A673 (cell line): ENCODE data around the gene DIPK1A. TPM values are rescaled to one million over a fixed set of nuclear protein-coding genes. Genes with fewer than 3 reads are reported as not detected.

Experiments
- BruUV-seq: library from RNA; stranded (reverse); fragments of 400-500 nt; replicated peaks from 2 replicates; lab custom pipeline; 2021; lab: Mats Ljungman, UMichigan
- CTCF ChIA-PET: fragments of 300-600 bp; sonication (Branson Sonifier 250); formaldehyde crosslinking; loops from one replicate; lab custom pipeline; 2022; ENCODE audit warnings: antibody characterized with exemption; lab: Charles Lee
- POLR2A ChIA-PET: fragments of 300-600 bp; sonication (Branson Sonifier 250); formaldehyde crosslinking; loops from one replicate; lab custom pipeline; 2022; ENCODE audit warnings: antibody characterized with exemption; ENCODE audit not compliant: low non-redundant PET; lab: Charles Lee
- DNase-seq: peaks from one replicate; pipeline ENCODE4 v3.0.0-alpha.2; 2015; ENCODE audit warnings: low spot score
- H3K27ac ChIP-seq: fragments of 200-600 bp; sonication (generic); 2 replicates; pipeline ENCODE4 v1.5.1; 2016; ENCODE audit warnings: mixed run types, low read depth, mild to moderate bottlenecking, mixed read lengths, antibody characterized with exemption, low read length; ENCODE audit not compliant: poor library complexity, severe bottlenecking
- H3K27me3 ChIP-seq: fragments of 200-600 bp; sonication (generic); replicated peaks from 2 replicates; pipeline ENCODE4 v1.6.1; 2017; ENCODE audit warnings: mixed run types, low read depth, mild to moderate bottlenecking, mixed read lengths, antibody characterized with exemption, low read length; ENCODE audit not compliant: insufficient read depth, poor library complexity
- H3K36me3 ChIP-seq: fragments of 200-600 bp; sonication (generic); 2 replicates; pipeline ENCODE4 v1.6.1; 2016; ENCODE audit warnings: mixed run types, mild to moderate bottlenecking, mixed read lengths, antibody characterized with exemption, low read length; ENCODE audit not compliant: insufficient read depth, poor library complexity, severe bottlenecking
- H3K4me1 ChIP-seq: fragments of 200-600 bp; sonication (generic); 2 replicates; pipeline ENCODE4 v1.6.1; 2017; ENCODE audit warnings: mixed run types, mild to moderate bottlenecking, mixed read lengths, antibody characterized with exemption, low read length; ENCODE audit not compliant: insufficient read depth, poor library complexity, severe bottlenecking
- H3K4me3 ChIP-seq: fragments of 200-600 bp; sonication (generic); 2 replicates; pipeline ENCODE4 v1.5.1; 2016; ENCODE audit warnings: low read depth, mixed run types, mild to moderate bottlenecking, mixed read lengths, low read length; ENCODE audit not compliant: poor library complexity, severe bottlenecking
- H3K9me3 ChIP-seq: fragments of 200-600 bp; sonication (generic); 2 replicates; pipeline ENCODE4 v1.6.1; 2016; ENCODE audit warnings: mixed run types, low read depth, mild to moderate bottlenecking, mixed read lengths, antibody characterized with exemption, low read length; ENCODE audit not compliant: poor library complexity, severe bottlenecking
- CTCF ChIP-seq: fragments of 300-800, 200-600 bp; sonication (generic); conservative IDR thresholded peaks from 2 replicates; pipeline ENCODE4 v1.5.1; 2017; ENCODE audit warnings: low read depth, mild to moderate bottlenecking, antibody characterized with exemption, low read length, moderate library complexity, mixed read lengths
- EZH2 ChIP-seq: fragments of 200-600 bp; sonication (generic); IDR thresholded peaks from 2 replicates; pipeline ENCODE4 v1.6.1; 2017; ENCODE audit warnings: borderline replicate concordance, low read depth, mild to moderate bottlenecking, mixed read lengths, antibody characterized with exemption, low read length; ENCODE audit not compliant: poor library complexity, severe bottlenecking
- intact Hi-C: fragments of 100-400 bp; cut with micrococcal nuclease; formaldehyde crosslinking; loops from one replicate; pipeline ENCODE4 v1.10.0; 2022; ENCODE audit not compliant: unreplicated experiment
- total RNA-seq: library from RNA; stranded (reverse); gene quantifications from 2 replicates; pipeline ENCODE4 v1.2.3, GENCODE V29; 2021

Gene DIPK1A
- total RNA-seq, 1 experiment from 2014 or later = 10.9 TPM

- Histone ChIP-seq H3K27me3 (no peaks in the 10 kb centered on the region), H3K27ac (no peak overlapping the region), H3K36me3 (no peaks in the 10 kb centered on the region), H3K9me3 (no peaks in the 10 kb centered on the region), H3K4me1 (no peaks in the 10 kb centered on the region), H3K4me3 (no peak overlapping the region)
- intact Hi-C loops = no loop called here
- TF ChIP-seq EZH2 = no peak
- BruUV-seq = no TSS peak
- ChIA-PET CTCF (no interaction called here), POLR2A (no interaction called here)
- no peak for DNase-seq
Measured at GRCh38 chr1:92864131-92864530, 97.1 kb downstream of the DIPK1A start.

GRCh38 chr1:92862605-92863004, 98.7 kb downstream of the DIPK1A start:
- no TSS peak for BruUV-seq
- Histone ChIP-seq H3K27ac (no peak overlapping the region), H3K27me3 (no peaks in the 10 kb centered on the region), H3K36me3 (no peaks in the 10 kb centered on the region), H3K4me3 (no peak overlapping the region), H3K9me3 (no peaks in the 10 kb centered on the region), H3K4me1 (no peaks in the 10 kb centered on the region)
- ChIA-PET CTCF (no interaction called here), POLR2A (no interaction called here)
- DNase-seq = no peak
- no peak for TF ChIP-seq EZH2
- TF ChIP-seq CTCF = no peak
- intact Hi-C loops = no loop called here

GRCh38 chr1:92859400-92860039, 101.7 kb downstream of the DIPK1A start:
- no peaks in the 10 kb centered on the region for H3K27me3 ChIP-seq
- H3K27ac ChIP-seq = no peak overlapping the region
- TF ChIP-seq EZH2 = no peak
- no peak for TF ChIP-seq CTCF
- ChIA-PET CTCF (interaction anchor here (0.5 to 2.6 kb wide), 5 partner anchors 101 to 203 kb away, joined by 3 to 22 read pairs (median 5); no protein-coding TSS in a partner anchor), POLR2A (no interaction called here)
- DNase-seq = no peak
- H3K4me3 ChIP-seq = peak overlapping the region; percentile 1
- intact Hi-C loops = loop anchor here (1.0 to 2.0 kb wide), 3 partner anchors 101 to 203 kb away; no protein-coding TSS in a partner anchor
- no TSS peak for BruUV-seq
- H3K36me3 ChIP-seq = no peaks in the 10 kb centered on the region
- H3K9me3 ChIP-seq = no peaks in the 10 kb centered on the region
- H3K4me1 ChIP-seq = no peaks in the 10 kb centered on the region
